K562 (cell line): Measurements from ENCODE around the gene TOX2. TPM values are rescaled to one million over a fixed set of nuclear protein-coding genes. Genes with fewer than 3 reads are reported as not detected.

Experiments
- ATAC-seq: fragments of 200-7000 bp; cut with Tn5 transposase; 3 replicates; pipeline ENCODE4 v1.9.1; 2020; ENCODE audit warnings: moderate library complexity
- BruUV-seq: library from RNA; stranded (reverse); fragments of 400-500 nt; replicated peaks from 2 replicates; lab custom pipeline; 2021; lab: Mats Ljungman, UMichigan
- CTCF ChIA-PET: fragments of 300-600 bp; formaldehyde crosslinking; extraction: SDS; loops from one replicate; lab custom pipeline; 2021; ENCODE audit warnings: low intra/inter-chr PET ratio; lab: Yijun Ruan, JAX
- POLR2A ChIA-PET: fragments of 300-600, 350-650 bp; sonication (Branson Sonifier 250); formaldehyde crosslinking; extraction: SDS; loops from one replicate; lab custom pipeline; 2021; ENCODE audit warnings: antibody characterized with exemption, inconsistent platforms; lab: Yijun Ruan, JAX
- DNase-seq, 4 experiments: peaks; one replicate each; pipeline versions ENCODE4 v3.0.0 to v3.0.0-alpha.2; 2011 to 2018; ENCODE audit warnings: low spot score in 3 of 4, mixed read lengths in 3 of 4; ENCODE audit errors: extremely low read depth in 1 of 4
- FAIRE-seq: peaks from 2 replicates; lab custom pipeline; 2011; peaks lifted over from hg19 to GRCh38; lab: Jason Lieb, UNC
- H2AFZ ChIP-seq: 2 replicates; pipeline ENCODE4 v1.6.0; 2011; ENCODE audit warnings: low read depth, low read length, control low read depth, inconsistent platforms
- H3K27ac ChIP-seq: fragments of 200-600 bp; 3 replicates; pipeline ENCODE4 v1.8.0; 2011; ENCODE audit warnings: low read depth, mild to moderate bottlenecking, control low read depth, inconsistent platforms, low read length, moderate library complexity, mixed read lengths; ENCODE audit errors: extremely low read depth
- H3K27me3 ChIP-seq, 2 experiments: fragments of 300-600 bp in 1 of 2; 2 replicates in 1 of 2; 3 replicates in 1 of 2; pipeline versions ENCODE4 v1.6.0 to v1.8.0; 2011; ENCODE audit warnings: inconsistent platforms in 2 of 2, low read length in 2 of 2, mild to moderate bottlenecking in 1 of 2, mixed read lengths in 1 of 2, moderate library complexity in 1 of 2; ENCODE audit not compliant: control insufficient read depth in 2 of 2, insufficient read depth in 2 of 2
- H3K36me3 ChIP-seq: fragments of 300-600 bp; 3 replicates; pipeline ENCODE4 v1.8.0; 2011; ENCODE audit warnings: mild to moderate bottlenecking, low read length, inconsistent platforms; ENCODE audit not compliant: control insufficient read depth, insufficient read depth
- H3K4me1 ChIP-seq, 2 experiments: fragments of 200-600 bp in 1 of 2; replicated peaks in 1 of 2; 2 replicates in 1 of 2; 3 replicates in 1 of 2; pipeline versions ENCODE4 v1.5.1 to v1.8.0; 2011; ENCODE audit warnings: inconsistent platforms in 2 of 2, low read length in 2 of 2, mild to moderate bottlenecking in 1 of 2, mixed read lengths in 1 of 2, moderate library complexity in 1 of 2; ENCODE audit not compliant: control insufficient read depth in 2 of 2, insufficient read depth in 2 of 2
- H3K4me2 ChIP-seq: 2 replicates; pipeline ENCODE4 v1.6.1; 2011; ENCODE audit warnings: low read length, control low read depth, inconsistent platforms, mixed read lengths; ENCODE audit not compliant: insufficient read depth
- H3K4me3 ChIP-seq: fragments of 200-600 bp; sonication (generic), shearing (Covaris generic); 2 replicates; pipeline ENCODE4 v1.5.1; 2016; ENCODE audit warnings: control low read depth, inconsistent platforms
- H3K79me2 ChIP-seq: fragments of 200-600 bp; 3 replicates; pipeline ENCODE4 v1.8.0; 2011; ENCODE audit warnings: low read length, inconsistent platforms; ENCODE audit not compliant: control insufficient read depth, insufficient read depth
- H3K9ac ChIP-seq, 2 experiments: 2 replicates each; pipeline versions ENCODE4 v1.6.0 to v1.6.1; 2011; ENCODE audit warnings: low read depth in 2 of 2, low read length in 2 of 2, control low read depth in 1 of 2, inconsistent platforms in 1 of 2, mild to moderate bottlenecking in 1 of 2, mixed read lengths in 1 of 2; ENCODE audit not compliant: insufficient read depth in 1 of 2
- H3K9me1 ChIP-seq: one replicate; pipeline ENCODE4 v1.6.0; 2011; ENCODE audit warnings: inconsistent platforms, mild to moderate bottlenecking, low read length, moderate library complexity; ENCODE audit not compliant: control insufficient read depth, insufficient read depth
- H3K9me3 ChIP-seq: replicated peaks from 2 replicates; pipeline ENCODE4 v1.5.1; 2011; ENCODE audit warnings: low read depth, low read length, inconsistent platforms; ENCODE audit not compliant: control insufficient read depth, insufficient read depth
- H4K20me1 ChIP-seq: replicated peaks from 2 replicates; pipeline ENCODE4 v1.6.1; 2011; ENCODE audit warnings: low read length, inconsistent platforms, mixed read lengths; ENCODE audit not compliant: control insufficient read depth, insufficient read depth
- FIP1L1 ChIP-seq: fragments of 200-400 bp; formaldehyde crosslinking; IDR thresholded peaks from 2 replicates; pipeline ENCODE4 v1.6.1; 2018; ENCODE audit warnings: mild to moderate bottlenecking, low read depth, low read length; ENCODE audit not compliant: poor library complexity, severe bottlenecking
- GTF2E2 ChIP-seq: fragments of 200-800 bp; sonication (Bioruptor generic); IDR thresholded peaks from 2 replicates; pipeline ENCODE4 v1.6.1; 2016; ENCODE audit warnings: missing genetic modification characterization, missing compliant biosample characterization
- MAZ ChIP-seq, 2 experiments: fragments of 450-650 bp in 1 of 2; sonication (generic) in 1 of 2; formaldehyde crosslinking; IDR thresholded peaks in 1 of 2; conservative IDR thresholded peaks in 1 of 2; 2 replicates each; pipeline versions ENCODE4 v1.4.0 to v1.5.0; 2020; ENCODE audit warnings: mild to moderate bottlenecking in 1 of 2, missing genetic modification reagents in 1 of 2
- XRCC3 ChIP-seq: fragments of 450-650 bp; IDR thresholded peaks from 2 replicates; pipeline ENCODE4 v1.6.1; 2017; ENCODE audit warnings: mild to moderate bottlenecking, moderate library complexity
- YY1 ChIP-seq, 3 experiments: IDR thresholded peaks; 2 replicates each; pipeline ENCODE4 v1.6.1; 2011; ENCODE audit warnings: low read length in 2 of 3, mild to moderate bottlenecking in 2 of 3, moderate library complexity in 2 of 3, borderline replicate concordance in 1 of 3, control low read depth in 1 of 3, low read depth in 1 of 3; ENCODE audit not compliant: insufficient read depth in 3 of 3, insufficient replicate concordance in 2 of 3, control insufficient read depth in 1 of 3, insufficient read length in 1 of 3; ENCODE audit errors: extremely low read depth in 1 of 3
- WGBS: fragments of 100-300 bp; shearing (Covaris generic); methylation state at CpG from one replicate; pipeline ENCODE4 v1.1.6; 2016; ENCODE audit warnings: low coverage, mixed read lengths; ENCODE audit not compliant: insufficient coverage; ENCODE audit errors: missing lambda C conversion rate; 5-methylcytosine and 5-hydroxymethylcytosine counted together
- in situ Hi-C: fragments of 300-500 bp; cut with MboI; formaldehyde crosslinking; loops from 4 replicates; pipeline ENCODE4 v1.15.0; 2018; ENCODE audit warnings: inconsistent platforms, mixed read lengths
- intact Hi-C: fragments of 100-400 bp; cut with micrococcal nuclease; formaldehyde crosslinking; loops from 2 replicates; pipeline ENCODE4 v1.14.2; 2022
- polyA plus RNA-seq, 8 experiments: library from polyadenylated mRNA; depleted of rRNA in 4 of 8; stranded (reverse) in 5 of 8; unstranded in 3 of 8; fragments of >200 nt; fragmentation: Nextera tagmentation in 2 of 8; fragmentation: Illumina TruSeq in 1 of 8; extraction: Ambion mirVana in 2 of 8; extraction: Trizol in 1 of 8; gene quantifications; 2 replicates each; pipeline versions ENCODE4 v1.2.1 to v1.2.3, GENCODE V29; 2011 to 2014; ENCODE audit warnings: inconsistent platforms in 1 of 8, missing spikeins in 1 of 8
- total RNA-seq, 7 experiments: library from RNA; depleted of rRNA in 6 of 7; stranded (reverse); fragments of >200 nt in 6 of 7; fragmentation: Illumina TruSeq in 2 of 7; extraction: Trizol in 2 of 7; gene quantifications; 2 replicates each; pipeline versions ENCODE4 v1.2.1 to v1.2.3, GENCODE V29; 2011 to 2021; ENCODE audit warnings: low replicate concordance in 1 of 7
- TF ChIP-seq, protein P1 (sequence below): sonication (generic); formaldehyde crosslinking; IDR thresholded peaks from 2 replicates; pipeline ENCODE4 v1.8.0; 2022; ENCODE audit warnings: mild to moderate bottlenecking, missing genetic modification reagents
- TF ChIP-seq, protein P2 (sequence below): IDR thresholded peaks from 2 replicates; pipeline ENCODE4 v1.6.1; 2011; ENCODE audit not compliant: insufficient read length; ENCODE audit errors: extremely low read depth

TOX2 gene
- total and polyA plus RNA-seq, 9 of the 15 experiments (the other 6 are each of a cell fraction or from before 2014, with no cell fraction given) = not detected

DNA sequence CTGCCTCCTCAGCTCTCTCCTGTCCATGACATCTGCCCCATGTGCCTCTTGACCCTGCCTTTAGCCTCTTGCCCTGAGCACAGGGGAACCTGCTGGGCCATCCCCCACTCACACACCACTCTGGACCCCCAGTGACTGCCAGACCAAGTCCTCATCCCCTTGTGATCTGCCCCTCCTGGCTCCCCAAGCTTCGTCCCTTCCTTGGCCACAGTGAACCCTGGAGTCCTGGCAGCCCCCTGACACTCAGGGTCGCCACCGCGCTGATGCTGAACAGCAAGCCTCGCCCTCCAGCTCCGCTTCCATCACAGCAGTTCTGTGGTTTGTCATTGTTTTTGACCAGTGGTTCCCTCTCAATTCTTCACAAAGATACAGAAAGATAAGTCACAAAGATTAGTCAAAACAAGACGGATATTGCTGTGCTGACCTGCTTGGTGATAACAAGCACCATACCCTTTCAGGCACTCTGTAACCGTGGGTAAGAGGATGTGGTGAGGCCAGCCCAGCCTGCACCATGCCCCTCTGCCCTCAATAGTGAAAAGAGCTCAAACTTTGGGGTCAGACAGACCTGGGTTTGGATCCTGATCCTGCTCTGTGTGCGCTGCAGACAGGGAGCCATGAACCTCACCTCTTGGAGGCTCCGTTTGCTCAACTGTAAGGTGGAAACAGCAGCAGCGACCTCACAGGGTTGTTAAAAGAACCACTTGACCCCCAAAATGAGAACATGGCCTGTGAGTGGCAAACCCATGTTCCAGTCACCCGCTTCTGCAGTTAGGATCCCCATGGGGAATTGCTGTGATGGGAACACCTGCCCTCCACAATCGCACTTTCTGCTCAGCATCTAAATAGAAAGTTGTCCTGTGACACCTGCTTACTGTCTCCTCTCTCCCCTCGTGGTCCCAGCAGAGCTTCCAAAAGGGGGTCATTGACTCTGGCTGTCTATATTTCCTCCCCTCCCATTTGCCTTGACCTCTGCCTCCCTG, 114.5 kb downstream of the TOX2 start:
- no peak for ATAC-seq
- Histone ChIP-seq H2AFZ (no peak overlapping the region), H3K9me3 (no peaks in the 10 kb centered on the region), H3K4me3 (no peak overlapping the region), H3K27me3 (peaks cover 5 to 33% of the 10 kb centered on the region in 2 experiments; a peak in 4 of 5 replicates), H3K4me1 (no peaks in the 10 kb centered on the region), H3K9me1 (no peaks in the 10 kb centered on the region), H3K36me3 (no peaks in the 10 kb centered on the region), H3K9ac (no peak overlapping the region; a peak in 1 of 4 replicates), H4K20me1 (no peaks in the 10 kb centered on the region), H3K79me2 (no peaks in the 10 kb centered on the region), H3K27ac (no peak overlapping the region), H3K4me2 (no peak overlapping the region)
- in situ Hi-C loops (no loop called here), intact Hi-C loops (no loop called here)
- FAIRE-seq = no peak
- TF ChIP-seq, protein P1, sequence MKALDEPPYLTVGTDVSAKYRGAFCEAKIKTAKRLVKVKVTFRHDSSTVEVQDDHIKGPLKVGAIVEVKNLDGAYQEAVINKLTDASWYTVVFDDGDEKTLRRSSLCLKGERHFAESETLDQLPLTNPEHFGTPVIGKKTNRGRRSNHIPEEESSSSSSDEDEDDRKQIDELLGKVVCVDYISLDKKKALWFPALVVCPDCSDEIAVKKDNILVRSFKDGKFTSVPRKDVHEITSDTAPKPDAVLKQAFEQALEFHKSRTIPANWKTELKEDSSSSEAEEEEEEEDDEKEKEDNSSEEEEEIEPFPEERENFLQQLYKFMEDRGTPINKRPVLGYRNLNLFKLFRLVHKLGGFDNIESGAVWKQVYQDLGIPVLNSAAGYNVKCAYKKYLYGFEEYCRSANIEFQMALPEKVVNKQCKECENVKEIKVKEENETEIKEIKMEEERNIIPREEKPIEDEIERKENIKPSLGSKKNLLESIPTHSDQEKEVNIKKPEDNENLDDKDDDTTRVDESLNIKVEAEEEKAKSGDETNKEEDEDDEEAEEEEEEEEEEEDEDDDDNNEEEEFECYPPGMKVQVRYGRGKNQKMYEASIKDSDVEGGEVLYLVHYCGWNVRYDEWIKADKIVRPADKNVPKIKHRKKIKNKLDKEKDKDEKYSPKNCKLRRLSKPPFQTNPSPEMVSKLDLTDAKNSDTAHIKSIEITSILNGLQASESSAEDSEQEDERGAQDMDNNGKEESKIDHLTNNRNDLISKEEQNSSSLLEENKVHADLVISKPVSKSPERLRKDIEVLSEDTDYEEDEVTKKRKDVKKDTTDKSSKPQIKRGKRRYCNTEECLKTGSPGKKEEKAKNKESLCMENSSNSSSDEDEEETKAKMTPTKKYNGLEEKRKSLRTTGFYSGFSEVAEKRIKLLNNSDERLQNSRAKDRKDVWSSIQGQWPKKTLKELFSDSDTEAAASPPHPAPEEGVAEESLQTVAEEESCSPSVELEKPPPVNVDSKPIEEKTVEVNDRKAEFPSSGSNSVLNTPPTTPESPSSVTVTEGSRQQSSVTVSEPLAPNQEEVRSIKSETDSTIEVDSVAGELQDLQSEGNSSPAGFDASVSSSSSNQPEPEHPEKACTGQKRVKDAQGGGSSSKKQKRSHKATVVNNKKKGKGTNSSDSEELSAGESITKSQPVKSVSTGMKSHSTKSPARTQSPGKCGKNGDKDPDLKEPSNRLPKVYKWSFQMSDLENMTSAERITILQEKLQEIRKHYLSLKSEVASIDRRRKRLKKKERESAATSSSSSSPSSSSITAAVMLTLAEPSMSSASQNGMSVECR (CRISPR knock-in tag) = no peak
- no peak for TF ChIP-seq FIP1L1
- no peak for TF ChIP-seq YY1 (IDR thresholded peaks at IDR 0.05; ENCODE audit: borderline replicate concordance in 1 of 3, control insufficient read depth in 1 of 3, extremely low read depth in 1 of 3, insufficient read depth in 3 of 3, insufficient read length in 1 of 3, insufficient replicate concordance in 2 of 3, low read depth in 1 of 3, low read length in 2 of 3)
- TF ChIP-seq GTF2E2 = no peak
- TF ChIP-seq MAZ (CRISPR knock-in tag; conservative IDR thresholded peaks at IDR 0.05 in 1 of 2, IDR thresholded peaks at IDR 0.05 in 1 of 2) = no peak
- TF ChIP-seq, protein P2, sequence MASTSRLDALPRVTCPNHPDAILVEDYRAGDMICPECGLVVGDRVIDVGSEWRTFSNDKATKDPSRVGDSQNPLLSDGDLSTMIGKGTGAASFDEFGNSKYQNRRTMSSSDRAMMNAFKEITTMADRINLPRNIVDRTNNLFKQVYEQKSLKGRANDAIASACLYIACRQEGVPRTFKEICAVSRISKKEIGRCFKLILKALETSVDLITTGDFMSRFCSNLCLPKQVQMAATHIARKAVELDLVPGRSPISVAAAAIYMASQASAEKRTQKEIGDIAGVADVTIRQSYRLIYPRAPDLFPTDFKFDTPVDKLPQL = no peak
- no peak for TF ChIP-seq XRCC3
- ChIA-PET POLR2A (interaction anchor here (0.5 to 0.7 kb wide), 2 partner anchors 64 to 1105 kb away, joined by 3 read pairs; no protein-coding TSS in a partner anchor), CTCF (no interaction called here)
- BruUV-seq = no TSS peak
- 0% methylated on average over 14 of the region's 14 CpGs for WGBS
- DNase-seq = no peak
